ENCODE results near the gene PRKCB.

- TF ChIP-seq POLR2A (IDR thresholded peaks at IDR 0.05; ENCODE audit: borderline replicate concordance, extremely low read depth, insufficient read depth, insufficient read length) (no peak), REST (IDR thresholded peaks at IDR 0.05; ENCODE audit: low read depth) (no peak), RAD21 (IDR thresholded peaks at IDR 0.05; ENCODE audit: low read depth) (no peak), JUND (IDR thresholded peaks at IDR 0.05) (no peak), EZH2 (IDR thresholded peaks at IDR 0.05) (no peak), CTCF (IDR thresholded peaks at IDR 0.05 in 2 of 3, conservative IDR thresholded peaks at IDR 0.05 in 1 of 3; ENCODE audit: borderline replicate concordance in 1 of 3, insufficient read depth in 1 of 3, low read depth in 2 of 3, low read length in 2 of 3) (no peak), EZH2phosphoT487 (IDR thresholded peaks at IDR 0.05; ENCODE audit: borderline replicate concordance) (no peak), TCF7L2 (IDR thresholded peaks at IDR 0.05; ENCODE audit: borderline replicate concordance, extremely low read depth, insufficient read depth, insufficient read length) (no peak), ZFX (IDR thresholded peaks at IDR 0.05) (no peak), ATF3 (IDR thresholded peaks at IDR 0.05) (no peak), FOSL1 (IDR thresholded peaks at IDR 0.05; ENCODE audit: low read depth) (no peak), EGR1 (IDR thresholded peaks at IDR 0.05; ENCODE audit: low read depth) (no peak), ZNF274 (IDR thresholded peaks at IDR 0.05; ENCODE audit: low read depth, low read length) (no peak), CEBPB (IDR thresholded peaks at IDR 0.05; ENCODE audit: low read depth) (no peak)
These were observed 257.3 kb downstream of the PRKCB start for GRCh38 chr16:24093049-24093448.

Measured in HCT116 (cell line).